Measurements from ENCODE around the gene GABPB1.

GABPB1 gene

DNA sequence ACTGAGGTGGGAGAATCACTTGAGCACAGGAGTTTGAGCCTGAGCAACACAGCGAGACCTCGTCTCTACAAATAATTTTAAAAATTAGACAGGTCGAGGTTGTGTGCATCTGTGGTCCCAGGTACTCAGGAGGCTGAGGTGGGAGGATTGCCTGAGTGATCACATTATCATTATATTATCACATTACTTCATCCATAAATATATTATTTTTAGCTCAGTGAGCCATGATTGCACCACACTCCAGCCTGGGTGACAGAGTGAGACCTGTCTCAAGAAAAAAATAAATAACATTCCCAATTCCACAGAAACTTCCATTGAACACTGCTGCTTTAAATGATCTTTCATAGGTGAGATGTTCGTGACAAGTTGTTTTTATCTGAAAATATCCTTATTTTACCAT, 21.8 kb downstream of the GABPB1 start:
- no peak for TF ChIP-seq JUND (IDR thresholded peaks at IDR 0.05; ENCODE audit: low read depth)
- no peak for DNase-seq (ENCODE audit: low read depth in 1 of 2, low spot score in 1 of 2)
- in situ Hi-C loops (cut with HindIII; ENCODE audit: low pct_unique_long_range_greater_than_20kb, low sequenced_read_pairs): no loop called here

DNA sequence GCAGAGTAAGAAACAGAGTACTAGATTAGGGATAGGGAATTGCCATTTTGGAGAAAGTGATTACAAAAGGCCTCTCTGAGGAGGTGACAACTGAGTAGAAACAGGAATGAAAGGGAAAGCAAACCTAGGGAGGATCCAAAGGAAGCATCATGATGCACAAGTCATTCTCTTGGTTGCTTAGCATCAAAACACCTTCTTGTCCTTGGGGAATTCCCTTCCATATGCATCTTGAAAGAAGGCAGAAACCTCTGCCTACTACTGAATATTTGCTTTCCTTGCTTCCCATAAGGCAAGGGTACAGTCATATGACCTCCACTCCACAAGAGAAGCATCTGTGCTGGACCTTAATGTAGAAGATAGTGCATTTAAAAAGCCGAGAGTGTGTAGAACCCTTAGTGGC, 24.1 kb downstream of the GABPB1 start:
- in situ Hi-C loops (cut with HindIII; ENCODE audit: low pct_unique_long_range_greater_than_20kb, low sequenced_read_pairs): no loop called here
- no peak for TF ChIP-seq JUND (IDR thresholded peaks at IDR 0.05; ENCODE audit: low read depth)
- no peak for DNase-seq (ENCODE audit: low read depth in 1 of 2, low spot score in 1 of 2)

GRCh38 chr15:50328116-50328515, 26.9 kb downstream of the GABPB1 start:
- TF ChIP-seq JUND (IDR thresholded peaks at IDR 0.05; ENCODE audit: low read depth): no peak
- DNase-seq (ENCODE audit: low read depth in 1 of 2, low spot score in 1 of 2): no peak
- in situ Hi-C loops (cut with HindIII; ENCODE audit: low pct_unique_long_range_greater_than_20kb, low sequenced_read_pairs): no loop called here

DNA sequence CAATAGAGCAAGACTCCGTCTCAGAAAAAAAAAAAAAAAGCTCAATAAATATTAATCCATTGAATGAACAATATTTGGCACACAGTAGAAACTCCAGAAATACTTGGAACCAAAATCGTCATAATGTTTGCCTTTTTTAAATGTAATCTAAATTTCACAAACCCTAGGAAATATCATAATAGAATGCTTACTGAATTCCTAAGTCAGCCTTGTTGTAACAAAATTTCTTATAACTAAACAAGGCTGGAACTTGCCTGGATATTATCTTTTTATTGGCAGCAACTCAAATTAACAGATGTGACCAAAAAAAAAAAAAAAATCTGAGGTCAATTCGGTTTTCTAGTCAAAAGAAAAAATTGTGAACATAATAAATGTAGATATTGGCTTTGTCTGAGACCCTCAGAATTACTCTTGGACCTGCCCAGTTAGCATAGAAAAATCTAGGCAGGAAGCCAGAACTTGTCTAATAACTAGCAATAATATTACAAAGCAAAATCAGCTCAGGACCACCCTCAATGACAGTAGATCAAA, 33.3 kb downstream of the GABPB1 start:
- TF ChIP-seq JUND (IDR thresholded peaks at IDR 0.05; ENCODE audit: low read depth): no peak
- DNase-seq (ENCODE audit: low read depth in 1 of 2, low spot score in 1 of 2): no peak
- in situ Hi-C loops (cut with HindIII; ENCODE audit: low pct_unique_long_range_greater_than_20kb, low sequenced_read_pairs): no loop called here

- in situ Hi-C loops (cut with HindIII; ENCODE audit: low pct_unique_long_range_greater_than_20kb, low sequenced_read_pairs): no loop called here
- no peak for DNase-seq (ENCODE audit: low read depth in 1 of 2, low spot score in 1 of 2)
- no peak for TF ChIP-seq JUND (IDR thresholded peaks at IDR 0.05; ENCODE audit: low read depth)
Measured at GRCh38 chr15:50320504-50320903, 34.5 kb downstream of the GABPB1 start.

- DNase-seq (ENCODE audit: low read depth in 1 of 2, low spot score in 1 of 2): no peak
- in situ Hi-C loops (cut with HindIII; ENCODE audit: low pct_unique_long_range_greater_than_20kb, low sequenced_read_pairs): no loop called here
- TF ChIP-seq JUND (IDR thresholded peaks at IDR 0.05; ENCODE audit: low read depth): no peak
Measured at GRCh38 chr15:50318697-50319096, 36.3 kb downstream of the GABPB1 start.

- in situ Hi-C loops (cut with HindIII; ENCODE audit: low pct_unique_long_range_greater_than_20kb, low sequenced_read_pairs): no loop called here
- DNase-seq (ENCODE audit: low read depth in 1 of 2, low spot score in 1 of 2): peak; percentile 4 to 50
- TF ChIP-seq JUND (IDR thresholded peaks at IDR 0.05; ENCODE audit: low read depth): no peak
Measured at GRCh38 chr15:50315814-50316630, 39.0 kb downstream of the GABPB1 start.

- TF ChIP-seq JUND (IDR thresholded peaks at IDR 0.05; ENCODE audit: low read depth): no peak
- in situ Hi-C loops (cut with HindIII; ENCODE audit: low pct_unique_long_range_greater_than_20kb, low sequenced_read_pairs): no loop called here
- no peak for DNase-seq (ENCODE audit: low read depth in 1 of 2, low spot score in 1 of 2)
Measured at GRCh38 chr15:50312636-50313035, 42.4 kb downstream of the GABPB1 start.

GRCh38 chr15:50307799-50308198, 47.2 kb downstream of the GABPB1 start:
- no peak for DNase-seq (ENCODE audit: low read depth in 1 of 2, low spot score in 1 of 2)
- TF ChIP-seq JUND (IDR thresholded peaks at IDR 0.05; ENCODE audit: low read depth): no peak
- in situ Hi-C loops (cut with HindIII; ENCODE audit: low pct_unique_long_range_greater_than_20kb, low sequenced_read_pairs): no loop called here

GRCh38 chr15:50304836-50305235, 50.2 kb downstream of the GABPB1 start:
- in situ Hi-C loops (cut with HindIII; ENCODE audit: low pct_unique_long_range_greater_than_20kb, low sequenced_read_pairs): no loop called here
- DNase-seq (ENCODE audit: low read depth in 1 of 2, low spot score in 1 of 2): no peak
- no peak for TF ChIP-seq JUND (IDR thresholded peaks at IDR 0.05; ENCODE audit: low read depth)

GRCh38 chr15:50302581-50302980, 52.4 kb downstream of the GABPB1 start:
- TF ChIP-seq JUND (IDR thresholded peaks at IDR 0.05; ENCODE audit: low read depth): no peak
- in situ Hi-C loops (cut with HindIII; ENCODE audit: low pct_unique_long_range_greater_than_20kb, low sequenced_read_pairs): no loop called here
- DNase-seq (ENCODE audit: low read depth in 1 of 2, low spot score in 1 of 2): no peak

GRCh38 chr15:50298340-50298739, 56.7 kb downstream of the GABPB1 start:
- in situ Hi-C loops (cut with HindIII; ENCODE audit: low pct_unique_long_range_greater_than_20kb, low sequenced_read_pairs): no loop called here
- no peak for DNase-seq (ENCODE audit: low read depth in 1 of 2, low spot score in 1 of 2)
- no peak for TF ChIP-seq JUND (IDR thresholded peaks at IDR 0.05; ENCODE audit: low read depth)

DNA sequence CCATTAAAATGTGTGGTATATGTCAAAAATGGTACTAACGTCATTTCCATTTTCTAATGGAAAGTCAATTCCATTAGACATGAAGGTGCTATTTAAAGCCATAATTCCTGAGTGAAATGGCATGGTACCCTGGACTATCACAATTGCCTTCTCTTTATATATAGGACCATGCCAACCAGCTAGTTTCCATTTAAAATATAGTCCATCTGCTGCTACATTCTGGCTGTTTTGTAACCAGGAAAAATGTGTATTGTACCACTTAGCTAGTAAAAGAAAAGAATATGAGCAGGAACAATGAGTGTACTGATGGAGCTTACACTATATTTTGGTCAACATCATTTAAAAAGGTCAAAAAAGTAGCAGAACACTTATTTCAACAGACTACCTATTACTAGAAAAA, 59.0 kb downstream of the GABPB1 start:
- in situ Hi-C loops (cut with HindIII; ENCODE audit: low pct_unique_long_range_greater_than_20kb, low sequenced_read_pairs): no loop called here
- no peak for TF ChIP-seq JUND (IDR thresholded peaks at IDR 0.05; ENCODE audit: low read depth)
- no peak for DNase-seq (ENCODE audit: low read depth in 1 of 2, low spot score in 1 of 2)

DNA sequence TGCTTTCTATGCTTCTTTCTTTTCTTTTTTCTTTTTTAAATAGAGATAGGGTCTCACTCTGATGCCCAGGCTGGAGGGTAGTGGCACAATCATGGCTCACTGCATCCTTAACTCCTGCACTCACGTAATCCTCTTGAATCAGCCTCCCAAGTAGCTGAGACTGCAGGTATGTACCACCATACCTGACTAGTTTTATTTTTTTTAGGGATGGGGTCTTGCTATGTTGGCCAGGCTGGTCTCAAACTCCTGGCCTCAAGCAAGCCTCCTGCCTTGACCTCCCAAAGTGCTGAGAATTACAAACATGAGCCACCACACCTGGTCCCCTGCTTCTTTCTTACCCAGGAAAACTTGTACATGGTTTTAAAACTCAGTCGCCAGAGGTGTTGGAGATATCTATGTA, 65.2 kb downstream of the GABPB1 start:
- in situ Hi-C loops (cut with HindIII; ENCODE audit: low pct_unique_long_range_greater_than_20kb, low sequenced_read_pairs): no loop called here
- DNase-seq (ENCODE audit: low read depth in 1 of 2, low spot score in 1 of 2): no peak
- no peak for TF ChIP-seq JUND (IDR thresholded peaks at IDR 0.05; ENCODE audit: low read depth)

Data from T47D (cell line).